HepG2 (cell line): ENCODE measurements around the gene ACOT8. TPM values are rescaled to one million over a fixed set of nuclear protein-coding genes. Genes with fewer than 3 reads are reported as not detected.
A peak's percentile ranks its signal among the peaks of the same experiment; 100 is the strongest.

Experiments
- IRX3 ChIP-seq: sonication (generic); formaldehyde crosslinking; IDR thresholded peaks from 2 replicates; pipeline ENCODE4 v1.8.1; 2023; ENCODE audit warnings: mild to moderate bottlenecking, low read depth, missing genetic modification reagents, borderline replicate concordance
- LCORL ChIP-seq, 2 experiments: fragments of 450-650 bp in 1 of 2; sonication (generic) in 1 of 2; formaldehyde crosslinking in 1 of 2; IDR thresholded peaks; 2 replicates each; pipeline versions ENCODE4 v1.5.0 to v1.6.1; 2017 to 2020; ENCODE audit warnings: antibody characterized with exemption in 1 of 2, missing genetic modification reagents in 1 of 2
- NCOR1 ChIP-seq: fragments of 200-600 bp; sonication (generic); IDR thresholded peaks from 2 replicates; pipeline ENCODE4 v1.7.0; 2017; ENCODE audit warnings: antibody characterized with exemption, low read length, borderline replicate concordance
- SNAPC2 ChIP-seq: sonication (generic); formaldehyde crosslinking; IDR thresholded peaks from 2 replicates; pipeline ENCODE4 v1.8.1; 2022; ENCODE audit warnings: mild to moderate bottlenecking, missing genetic modification reagents
- ZFP37 ChIP-seq: sonication (generic); formaldehyde crosslinking; IDR thresholded peaks from 2 replicates; pipeline ENCODE4 v1.4.0; 2020; ENCODE audit warnings: missing genetic modification reagents, borderline replicate concordance
- ZNF12 ChIP-seq: sonication (generic); formaldehyde crosslinking; IDR thresholded peaks from 2 replicates; pipeline ENCODE4 v1.5.0; 2020; ENCODE audit warnings: missing genetic modification reagents
- ZNF318 ChIP-seq: sonication (generic); formaldehyde crosslinking; IDR thresholded peaks from 2 replicates; pipeline ENCODE4 v1.4.0; 2020; ENCODE audit warnings: mild to moderate bottlenecking, missing genetic modification reagents
- ZNF335 ChIP-seq: sonication (generic); formaldehyde crosslinking; IDR thresholded peaks from 2 replicates; pipeline ENCODE4 v1.4.0; 2020; ENCODE audit warnings: missing genetic modification reagents
- ZNF687 ChIP-seq: sonication (generic); formaldehyde crosslinking; IDR thresholded peaks from 2 replicates; pipeline ENCODE4 v1.5.1; 2020; ENCODE audit warnings: mild to moderate bottlenecking, missing genetic modification reagents, moderate library complexity
- ZNF746 ChIP-seq: sonication (generic); formaldehyde crosslinking; IDR thresholded peaks from 2 replicates; pipeline ENCODE4 v1.8.0; 2022; ENCODE audit warnings: mild to moderate bottlenecking, missing genetic modification reagents
- polyA plus RNA-seq, 8 experiments: library from polyadenylated mRNA; depleted of rRNA in 3 of 8; stranded (reverse) in 7 of 8; unstranded in 1 of 8; fragments of >200 nt; fragmentation: Illumina TruSeq in 4 of 8; extraction: Trizol in 4 of 8; gene quantifications; 2 replicates each; pipeline versions ENCODE4 v1.2.1 to v1.2.3, GENCODE V29; 2011 to 2016; ENCODE audit warnings: low read depth in 4 of 8, missing spikeins in 1 of 8, mixed read lengths in 1 of 8; ENCODE audit not compliant: insufficient read depth in 1 of 8
- total RNA-seq, 5 experiments: library from RNA; depleted of rRNA; stranded (reverse); fragments of >200 nt; fragmentation: Illumina TruSeq; extraction: Trizol; gene quantifications; 2 replicates each; pipeline ENCODE4 v1.2.3, GENCODE V29; 2016; ENCODE audit warnings: low read depth in 1 of 5
- TF ChIP-seq, protein P1 (sequence below): sonication (generic); formaldehyde crosslinking; IDR thresholded peaks from 2 replicates; pipeline ENCODE4 v1.8.0; 2022; ENCODE audit warnings: missing genetic modification reagents, mild to moderate bottlenecking, borderline replicate concordance
- TF ChIP-seq, protein P2 (sequence below): sonication (generic); formaldehyde crosslinking; IDR thresholded peaks from 2 replicates; pipeline ENCODE4 v1.4.0; 2020; ENCODE audit warnings: missing genetic modification reagents

Gene ACOT8
- total and polyA plus RNA-seq, 2 of the 13 experiments (the other 11 are each of a cell fraction or from before 2014, with no cell fraction given): 31.4 to 45.5 TPM

DNA sequence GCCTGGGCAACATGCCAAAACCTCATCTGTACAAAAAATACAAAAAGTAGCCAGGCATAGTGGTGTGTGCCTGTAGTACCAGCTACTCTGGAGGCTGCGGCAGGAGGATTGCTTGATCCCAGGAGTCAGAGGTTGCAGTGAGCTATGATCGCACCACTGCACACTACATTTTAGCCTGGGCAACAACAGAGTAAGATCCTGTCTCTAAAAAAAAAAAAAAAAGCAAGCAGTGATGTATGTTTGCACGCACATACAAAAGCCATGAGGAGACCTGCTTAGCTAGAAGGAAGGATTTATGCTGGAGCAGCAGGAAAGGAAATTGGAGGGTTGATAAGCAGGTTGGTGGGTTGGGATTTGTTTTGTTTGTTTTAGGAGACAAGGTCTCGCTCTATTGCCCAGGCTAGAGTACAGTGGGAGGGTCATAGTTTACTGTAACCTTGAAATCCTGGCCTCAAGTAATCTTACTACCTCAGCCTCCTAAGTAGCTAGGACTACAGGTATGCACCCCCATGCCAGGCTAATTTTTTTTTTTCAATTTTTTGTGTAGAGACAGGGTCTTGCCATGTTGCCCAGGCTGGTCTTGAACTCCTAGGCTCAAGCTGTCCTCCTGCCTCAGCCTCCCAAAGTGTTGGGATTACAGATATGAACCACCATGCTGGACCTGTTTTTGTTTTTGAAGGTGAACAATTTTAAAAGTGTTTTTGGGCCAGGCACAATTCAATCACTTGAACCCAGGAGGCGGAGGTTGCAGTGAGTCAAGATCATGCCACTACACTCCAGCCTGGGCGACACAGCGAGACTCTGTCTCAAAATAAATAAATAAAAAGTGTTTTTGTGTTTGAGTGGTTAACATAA lies 4.3 kb upstream of the ACOT8 start (continued):
- TF ChIP-seq ZNF746 (CRISPR knock-in tag): no peak
- no peak for TF ChIP-seq LCORL (IDR thresholded peaks at IDR 0.05)
- TF ChIP-seq LCORL (CRISPR knock-in tag; IDR thresholded peaks at IDR 0.05): 0 out of 2 replicates have a peak, but pooled peaks have one; percentile 9
- TF ChIP-seq ZFP37 (CRISPR knock-in tag): no peak
- no peak for TF ChIP-seq SNAPC2 (CRISPR knock-in tag)
- TF ChIP-seq, protein P1, sequence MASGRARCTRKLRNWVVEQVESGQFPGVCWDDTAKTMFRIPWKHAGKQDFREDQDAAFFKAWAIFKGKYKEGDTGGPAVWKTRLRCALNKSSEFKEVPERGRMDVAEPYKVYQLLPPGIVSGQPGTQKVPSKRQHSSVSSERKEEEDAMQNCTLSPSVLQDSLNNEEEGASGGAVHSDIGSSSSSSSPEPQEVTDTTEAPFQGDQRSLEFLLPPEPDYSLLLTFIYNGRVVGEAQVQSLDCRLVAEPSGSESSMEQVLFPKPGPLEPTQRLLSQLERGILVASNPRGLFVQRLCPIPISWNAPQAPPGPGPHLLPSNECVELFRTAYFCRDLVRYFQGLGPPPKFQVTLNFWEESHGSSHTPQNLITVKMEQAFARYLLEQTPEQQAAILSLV: no peak; the same call in 1 of the 2 replicates
- TF ChIP-seq, protein P2, sequence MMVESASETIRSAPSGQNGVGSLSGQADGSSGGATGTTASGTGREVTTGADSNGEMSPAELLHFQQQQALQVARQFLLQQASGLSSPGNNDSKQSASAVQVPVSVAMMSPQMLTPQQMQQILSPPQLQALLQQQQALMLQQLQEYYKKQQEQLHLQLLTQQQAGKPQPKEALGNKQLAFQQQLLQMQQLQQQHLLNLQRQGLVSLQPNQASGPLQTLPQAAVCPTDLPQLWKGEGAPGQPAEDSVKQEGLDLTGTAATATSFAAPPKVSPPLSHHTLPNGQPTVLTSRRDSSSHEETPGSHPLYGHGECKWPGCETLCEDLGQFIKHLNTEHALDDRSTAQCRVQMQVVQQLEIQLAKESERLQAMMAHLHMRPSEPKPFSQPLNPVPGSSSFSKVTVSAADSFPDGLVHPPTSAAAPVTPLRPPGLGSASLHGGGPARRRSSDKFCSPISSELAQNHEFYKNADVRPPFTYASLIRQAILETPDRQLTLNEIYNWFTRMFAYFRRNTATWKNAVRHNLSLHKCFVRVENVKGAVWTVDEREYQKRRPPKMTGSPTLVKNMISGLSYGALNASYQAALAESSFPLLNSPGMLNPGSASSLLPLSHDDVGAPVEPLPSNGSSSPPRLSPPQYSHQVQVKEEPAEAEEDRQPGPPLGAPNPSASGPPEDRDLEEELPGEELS (CRISPR knock-in tag): peak; percentile 72
- TF ChIP-seq ZNF318 (CRISPR knock-in tag): no peak
- TF ChIP-seq ZNF12 (CRISPR knock-in tag): no peak
- TF ChIP-seq ZNF335 (CRISPR knock-in tag): no peak
- no peak for TF ChIP-seq ZNF687 (CRISPR knock-in tag)
- TF ChIP-seq NCOR1: no peak
- TF ChIP-seq IRX3 (CRISPR knock-in tag): no peak
